Astrocyte (in vitro differentiated cells and primary cell): ENCODE measurements around the gene VSIG4. TPM values are rescaled to one million over a fixed set of nuclear protein-coding genes. Genes with fewer than 3 reads are reported as not detected.

Experiments used
- DNase-seq: peaks from one replicate; pipeline ENCODE4 v3.0.0-alpha.2; 2010; ENCODE audit warnings: low read depth
- FAIRE-seq: peaks from 2 replicates; lab custom pipeline; 2011; peaks lifted over from hg19 to GRCh38; lab: Jason Lieb, UNC
- H2AFZ ChIP-seq: 2 replicates; pipeline ENCODE4 v1.6.0; 2012; ENCODE audit warnings: low read depth, low read length, inconsistent platforms
- H3K27ac ChIP-seq: 2 replicates; pipeline ENCODE4 v1.5.1; 2011; ENCODE audit warnings: low read depth, low read length, inconsistent platforms
- H3K27me3 ChIP-seq: 2 replicates; pipeline ENCODE4 v1.6.0; 2011; ENCODE audit warnings: low read length, inconsistent platforms; ENCODE audit not compliant: insufficient read depth
- H3K36me3 ChIP-seq: 2 replicates; pipeline ENCODE4 v1.5.1; 2011; ENCODE audit warnings: low read length, inconsistent platforms; ENCODE audit not compliant: insufficient read depth
- H3K4me1 ChIP-seq: 2 replicates; pipeline ENCODE4 v1.5.1; 2011; ENCODE audit warnings: low read length, inconsistent platforms; ENCODE audit not compliant: insufficient read depth
- H3K4me2 ChIP-seq: 2 replicates; pipeline ENCODE4 v1.6.0; 2012; ENCODE audit warnings: low read length, inconsistent platforms
- H3K4me3 ChIP-seq: 2 replicates; pipeline ENCODE4 v1.5.1; 2011; ENCODE audit warnings: low read depth, mild to moderate bottlenecking, low read length, inconsistent platforms; ENCODE audit not compliant: insufficient read depth
- H3K79me2 ChIP-seq: 2 replicates; pipeline ENCODE4 v1.6.0; 2012; ENCODE audit warnings: mild to moderate bottlenecking, low read length, inconsistent platforms; ENCODE audit not compliant: insufficient read depth
- H3K9ac ChIP-seq: 2 replicates; pipeline ENCODE4 v1.6.0; 2012; ENCODE audit warnings: mild to moderate bottlenecking, low read length, inconsistent platforms
- H3K9me3 ChIP-seq: 2 replicates; pipeline ENCODE4 v1.5.1; 2012; ENCODE audit warnings: low read depth, mild to moderate bottlenecking, low read length, inconsistent platforms; ENCODE audit not compliant: insufficient read depth
- H4K20me1 ChIP-seq: 2 replicates; pipeline ENCODE4 v1.6.0; 2012; ENCODE audit warnings: low read length, inconsistent platforms; ENCODE audit not compliant: insufficient read depth
- H3K27ac Mint-ChIP-seq: one replicate; pipeline ENCODE4 v1.8.0; 2021; ENCODE audit warnings: mild to moderate bottlenecking, mixed read lengths; ENCODE audit not compliant: unreplicated experiment
- H3K27me3 Mint-ChIP-seq: one replicate; pipeline ENCODE4 v1.8.0; 2021; ENCODE audit warnings: low read depth, mixed read lengths; ENCODE audit not compliant: unreplicated experiment
- H3K36me3 Mint-ChIP-seq: one replicate; pipeline ENCODE4 v1.8.0; 2021; ENCODE audit warnings: low read depth, mixed read lengths; ENCODE audit not compliant: unreplicated experiment
- H3K4me1 Mint-ChIP-seq: one replicate; pipeline ENCODE4 v1.8.0; 2021; ENCODE audit warnings: low read depth, mixed read lengths; ENCODE audit not compliant: unreplicated experiment
- H3K4me3 Mint-ChIP-seq: one replicate; pipeline ENCODE4 v1.8.0; 2021; ENCODE audit warnings: mild to moderate bottlenecking, moderate library complexity, mixed read lengths; ENCODE audit not compliant: unreplicated experiment
- H3K9me3 Mint-ChIP-seq: one replicate; pipeline ENCODE4 v1.8.0; 2021; ENCODE audit warnings: mild to moderate bottlenecking, mixed read lengths; ENCODE audit not compliant: unreplicated experiment
- CTCF ChIP-seq: IDR thresholded peaks from 2 replicates; pipeline ENCODE4 v1.5.1; 2011; ENCODE audit warnings: low read depth, mild to moderate bottlenecking, inconsistent platforms, low read length, moderate library complexity; ENCODE audit not compliant: insufficient read depth
- EZH2 ChIP-seq: IDR thresholded peaks from 2 replicates; pipeline ENCODE4 v1.6.1; 2012; ENCODE audit warnings: mild to moderate bottlenecking, low read length, inconsistent platforms; ENCODE audit not compliant: insufficient read depth
- total RNA-seq: library from RNA; stranded (reverse); gene quantifications from 2 replicates; pipeline ENCODE4 v1.2.1, GENCODE V29; 2021

The VSIG4 gene
- total RNA-seq, 1 donor from 2014 or later: not detected

GRCh38 chrX:66038115-66038514 lies 1.8 kb downstream of the VSIG4 start:
- H3K27me3 Mint-ChIP-seq: no peaks in the 10 kb centered on the region
- no peak overlapping the region for H3K27ac Mint-ChIP-seq
- no peaks in the 10 kb centered on the region for H3K4me1 Mint-ChIP-seq
- TF ChIP-seq CTCF (no peak), EZH2 (no peak)
- Histone ChIP-seq H3K36me3 (no peaks in the 10 kb centered on the region), H3K9ac (no peak overlapping the region), H3K79me2 (no peaks in the 10 kb centered on the region), H3K4me2 (no peak overlapping the region), H3K4me1 (no peaks in the 10 kb centered on the region), H4K20me1 (no peaks in the 10 kb centered on the region), H3K4me3 (no peak overlapping the region), H3K9me3 (no peaks in the 10 kb centered on the region), H3K27me3 (no peaks in the 10 kb centered on the region), H3K27ac (no peak overlapping the region), H2AFZ (no peak overlapping the region)
- no peaks in the 10 kb centered on the region for H3K9me3 Mint-ChIP-seq
- no peak for DNase-seq
- no peak overlapping the region for H3K4me3 Mint-ChIP-seq
- FAIRE-seq: peak; percentile 5
- H3K36me3 Mint-ChIP-seq: no peaks in the 10 kb centered on the region

- H3K4me1 Mint-ChIP-seq: no peaks in the 10 kb centered on the region
- no peak for FAIRE-seq
- H3K9me3 ChIP-seq: no peaks in the 10 kb centered on the region
Measured at GRCh38 chrX:66036231-66036630, 3.6 kb downstream of the VSIG4 start.

More at GRCh38 chrX:66036231-66036630, 3.6 kb downstream of the VSIG4 start:
- H3K27ac ChIP-seq: no peak overlapping the region
- no peak overlapping the region for H3K9ac ChIP-seq
- Mint-ChIP-seq H3K9me3 (no peaks in the 10 kb centered on the region), H3K27me3 (no peaks in the 10 kb centered on the region), H3K36me3 (no peaks in the 10 kb centered on the region), H3K27ac (no peak overlapping the region), H3K4me3 (no peak overlapping the region)
- DNase-seq: no peak
- no peak overlapping the region for H3K4me3 ChIP-seq
- H3K27me3 ChIP-seq: no peaks in the 10 kb centered on the region
- no peak overlapping the region for H2AFZ ChIP-seq
- no peaks in the 10 kb centered on the region for H3K79me2 ChIP-seq
- H3K4me2 ChIP-seq: no peak overlapping the region
- TF ChIP-seq CTCF: no peak
- no peak for TF ChIP-seq EZH2
- no peaks in the 10 kb centered on the region for H4K20me1 ChIP-seq
- H3K36me3 ChIP-seq: no peaks in the 10 kb centered on the region
- no peaks in the 10 kb centered on the region for H3K4me1 ChIP-seq
